LNCAP (cell line): ENCODE results near the gene ZNF655.

Source experiments
- CTCF ChIP-seq: fragments of 450-650 bp; IDR thresholded peaks from 2 replicates; pipeline ENCODE4 v1.5.1; 2017; ENCODE audit warnings: mild to moderate bottlenecking

The ZNF655 gene

DNA sequence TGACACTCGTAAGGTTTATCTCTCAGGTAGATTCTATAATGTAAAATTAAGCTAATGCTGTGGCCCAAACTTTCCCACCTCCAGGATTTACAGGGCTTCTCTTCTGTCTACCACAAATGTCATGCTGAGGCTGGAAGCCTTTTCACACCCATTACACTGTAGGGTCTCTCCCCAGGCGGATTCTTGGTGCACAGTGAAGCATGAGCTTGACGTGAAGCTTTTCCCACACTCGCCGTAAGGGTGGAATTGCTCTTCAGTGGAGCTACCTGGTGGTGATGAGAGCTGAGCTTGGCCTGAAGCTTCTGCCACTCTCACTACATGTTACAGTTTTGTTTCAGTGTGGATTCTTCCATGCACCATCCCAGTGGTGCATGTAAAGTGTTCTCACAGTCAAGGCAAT is 17.9 kb upstream of the ZNF655 start:
- TF ChIP-seq CTCF, result no peak

- no peak for TF ChIP-seq CTCF
Observed at GRCh38 chr7:99541212-99541611, 17.2 kb upstream of the ZNF655 start.

DNA sequence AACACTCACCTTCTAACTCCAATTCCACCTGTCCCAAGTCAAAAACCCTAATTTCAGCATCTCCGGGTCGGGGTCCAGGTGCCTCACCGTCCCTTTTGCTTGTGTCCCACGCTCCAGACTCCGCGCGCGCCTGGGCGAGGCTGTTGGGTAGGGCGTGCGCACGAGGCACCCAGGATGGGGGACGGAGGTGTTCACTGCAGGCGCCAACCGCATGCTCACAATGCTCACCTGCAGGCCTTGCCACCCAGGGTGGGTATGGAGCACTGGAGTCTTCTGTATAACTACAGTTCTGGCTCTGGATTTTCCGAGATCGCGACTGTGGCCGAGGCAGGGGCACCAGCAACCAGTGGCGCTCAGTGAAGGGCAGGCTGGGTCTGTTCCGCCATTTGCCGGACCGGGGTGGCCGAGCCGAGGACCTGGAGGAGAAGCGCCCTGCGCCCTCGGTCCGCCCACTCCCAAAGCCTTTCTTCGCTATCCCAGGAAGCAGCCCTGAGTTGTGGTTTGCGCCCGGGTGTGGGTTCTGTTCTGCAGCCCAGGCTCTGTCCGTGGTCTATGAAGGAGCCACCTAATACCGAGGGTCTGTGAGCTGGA is 15.3 kb upstream of the ZNF655 start:
- TF ChIP-seq CTCF, result no peak

- TF ChIP-seq CTCF, result no peak
Observed at GRCh38 chr7:99543916-99544315, 14.5 kb upstream of the ZNF655 start.

DNA sequence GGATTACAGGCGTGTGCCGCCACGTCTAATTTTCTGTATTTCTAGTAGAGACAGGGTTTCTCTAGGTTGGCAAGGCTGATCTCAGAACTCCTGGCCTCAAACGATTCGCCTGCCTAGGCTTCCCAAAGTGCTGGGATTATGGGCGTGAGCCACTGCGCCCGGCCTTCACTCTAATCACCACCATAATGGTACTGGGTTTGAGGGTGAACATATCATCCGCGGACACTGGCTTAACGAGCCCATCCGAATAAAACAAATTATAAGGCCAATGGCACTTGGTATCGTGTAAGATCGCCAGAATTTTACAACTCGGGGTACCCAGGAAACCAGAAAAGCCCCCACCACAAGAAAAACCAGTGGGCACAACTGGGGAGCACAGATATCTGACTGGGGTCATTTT is 7.1 kb upstream of the ZNF655 start:
- no peak for TF ChIP-seq CTCF

GRCh38 chr7:99551767-99552463 is 6.5 kb upstream of the ZNF655 start, which contains the start of gene FAM200A:
TSS of gene FAM200A (minus strand) at chr7:99552114. CDS start at chr7:99548407, 3,707 bp downstream.
- TF ChIP-seq CTCF, result no peak

DNA sequence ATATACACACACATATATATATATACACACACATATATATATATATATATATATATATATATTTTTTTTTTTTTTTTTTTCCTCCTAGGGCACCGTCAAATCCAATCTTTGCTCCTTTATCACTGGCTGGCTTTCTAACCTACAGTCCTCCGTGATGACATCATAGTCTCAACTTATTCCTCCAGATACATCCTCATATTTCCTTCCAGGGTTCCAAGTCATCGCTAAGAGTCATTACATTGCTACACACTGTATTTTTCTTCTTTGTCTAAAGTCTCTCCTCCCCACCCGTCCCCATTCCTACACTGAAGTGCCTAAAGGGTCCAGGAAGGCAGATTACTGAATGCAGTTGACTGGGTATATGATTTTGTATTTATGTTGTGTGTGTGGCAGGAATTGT is 5.4 kb upstream of the ZNF655 start:
- TF ChIP-seq CTCF, result no peak
